Type B pancreatic cell (in vitro differentiated cells): ENCODE results near the gene IFNAR1. TPM values are rescaled to one million over a fixed set of nuclear protein-coding genes. Genes with fewer than 3 reads are reported as not detected.

ENCODE experiments used
- DNase-seq: peaks from one replicate; pipeline ENCODE4 v3.0.0; 2021; ENCODE audit warnings: mixed read lengths; ENCODE audit not compliant: unreplicated experiment; ENCODE audit errors: extremely low spot score
- H3K27ac Mint-ChIP-seq: 2 replicates; pipeline ENCODE4 v1.8.0; 2021; ENCODE audit warnings: mild to moderate bottlenecking, mixed read lengths
- H3K27me3 Mint-ChIP-seq: 2 replicates; pipeline ENCODE4 v1.8.0; 2021; ENCODE audit warnings: mixed read lengths
- H3K36me3 Mint-ChIP-seq: 2 replicates; pipeline ENCODE4 v1.8.0; 2021; ENCODE audit warnings: mixed read lengths
- H3K4me1 Mint-ChIP-seq: one replicate; pipeline ENCODE4 v1.8.0; 2021; ENCODE audit warnings: mixed read lengths; ENCODE audit not compliant: unreplicated experiment
- H3K4me3 Mint-ChIP-seq: 2 replicates; pipeline ENCODE4 v1.8.0; 2021; ENCODE audit warnings: mild to moderate bottlenecking, mixed read lengths
- H3K9me3 Mint-ChIP-seq: 2 replicates; pipeline ENCODE4 v1.8.0; 2021; ENCODE audit warnings: mixed read lengths
- total RNA-seq: library from RNA; stranded (reverse); gene quantifications from 2 replicates; pipeline ENCODE4 v1.2.1, GENCODE V29; 2021; ENCODE audit warnings: low replicate concordance
- TF ChIP-seq, protein P1 (sequence below): fragments of 200-600 bp; sonication (generic); conservative IDR thresholded peaks from 2 replicates; pipeline ENCODE4 v1.5.0; 2021; ENCODE audit warnings: antibody characterized with exemption, mild to moderate bottlenecking

Gene IFNAR1
- total RNA-seq, 1 donor from 2014 or later: 26.4 TPM

- Mint-ChIP-seq H3K9me3 (peaks cover 4% of the 10 kb centered on the region), H3K4me1 (peaks cover 5% of the 10 kb centered on the region), H3K27me3 (no peaks in the 10 kb centered on the region), H3K36me3 (no peaks in the 10 kb centered on the region), H3K4me3 (no peak overlapping the region), H3K27ac (no peak overlapping the region)
- no peak for DNase-seq
- TF ChIP-seq, protein P1, sequence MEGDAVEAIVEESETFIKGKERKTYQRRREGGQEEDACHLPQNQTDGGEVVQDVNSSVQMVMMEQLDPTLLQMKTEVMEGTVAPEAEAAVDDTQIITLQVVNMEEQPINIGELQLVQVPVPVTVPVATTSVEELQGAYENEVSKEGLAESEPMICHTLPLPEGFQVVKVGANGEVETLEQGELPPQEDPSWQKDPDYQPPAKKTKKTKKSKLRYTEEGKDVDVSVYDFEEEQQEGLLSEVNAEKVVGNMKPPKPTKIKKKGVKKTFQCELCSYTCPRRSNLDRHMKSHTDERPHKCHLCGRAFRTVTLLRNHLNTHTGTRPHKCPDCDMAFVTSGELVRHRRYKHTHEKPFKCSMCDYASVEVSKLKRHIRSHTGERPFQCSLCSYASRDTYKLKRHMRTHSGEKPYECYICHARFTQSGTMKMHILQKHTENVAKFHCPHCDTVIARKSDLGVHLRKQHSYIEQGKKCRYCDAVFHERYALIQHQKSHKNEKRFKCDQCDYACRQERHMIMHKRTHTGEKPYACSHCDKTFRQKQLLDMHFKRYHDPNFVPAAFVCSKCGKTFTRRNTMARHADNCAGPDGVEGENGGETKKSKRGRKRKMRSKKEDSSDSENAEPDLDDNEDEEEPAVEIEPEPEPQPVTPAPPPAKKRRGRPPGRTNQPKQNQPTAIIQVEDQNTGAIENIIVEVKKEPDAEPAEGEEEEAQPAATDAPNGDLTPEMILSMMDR: no peak
Observed at GRCh38 chr21:33396951-33397350, 72.2 kb downstream of the IFNAR1 start.

DNA sequence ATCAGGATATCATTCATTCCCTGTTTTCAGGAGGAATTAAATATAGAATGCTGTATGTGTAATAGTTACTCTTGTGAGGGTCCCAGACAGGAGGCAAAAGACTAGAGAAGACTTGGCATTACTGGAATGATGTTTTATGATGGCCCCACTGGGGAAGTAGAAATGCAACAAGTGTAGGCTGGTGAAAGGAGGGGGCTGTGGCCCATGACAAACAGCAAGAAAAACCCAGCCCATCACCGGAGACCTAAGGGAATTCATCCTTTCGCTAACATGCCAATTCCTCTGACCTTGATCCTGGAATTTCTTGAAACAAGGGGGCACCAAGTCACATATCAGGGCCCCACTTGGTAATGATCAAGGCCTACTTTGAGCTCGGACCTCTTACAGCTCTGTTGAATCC lies 72.9 kb downstream of the IFNAR1 start:
- no peak overlapping the region for H3K4me3 Mint-ChIP-seq
- no peak overlapping the region for H3K27ac Mint-ChIP-seq
- peaks cover 5% of the 10 kb centered on the region for H3K4me1 Mint-ChIP-seq
- H3K36me3 Mint-ChIP-seq: no peaks in the 10 kb centered on the region
- no peak for DNase-seq
- no peaks in the 10 kb centered on the region for H3K27me3 Mint-ChIP-seq
- peaks cover 4% of the 10 kb centered on the region for H3K9me3 Mint-ChIP-seq
- TF ChIP-seq, protein P1: no peak

DNA sequence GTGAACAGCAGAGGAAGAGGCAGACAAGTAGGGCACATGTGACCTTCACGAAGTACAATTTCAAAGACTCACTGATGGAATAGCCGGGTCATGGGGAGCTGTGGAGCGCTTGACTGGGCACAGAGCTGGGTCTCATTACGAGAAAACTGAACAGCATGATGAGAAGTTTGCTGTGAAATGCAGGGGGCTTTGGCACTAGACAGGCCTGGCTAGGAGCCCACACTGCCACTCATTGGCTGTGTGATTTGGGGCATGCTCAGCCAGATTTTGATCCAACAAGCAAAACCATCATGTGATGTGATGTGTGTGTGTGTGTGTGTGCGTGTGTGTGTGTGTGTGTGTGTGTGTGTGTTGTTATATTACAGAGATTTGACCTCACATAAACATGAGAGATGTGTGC lies 73.6 kb downstream of the IFNAR1 start:
- Mint-ChIP-seq H3K36me3 (no peaks in the 10 kb centered on the region), H3K4me3 (no peak overlapping the region), H3K27me3 (no peaks in the 10 kb centered on the region), H3K27ac (no peak overlapping the region), H3K9me3 (peaks cover 4% of the 10 kb centered on the region), H3K4me1 (peaks cover 5% of the 10 kb centered on the region)
- TF ChIP-seq, protein P1: no peak
- no peak for DNase-seq

DNA sequence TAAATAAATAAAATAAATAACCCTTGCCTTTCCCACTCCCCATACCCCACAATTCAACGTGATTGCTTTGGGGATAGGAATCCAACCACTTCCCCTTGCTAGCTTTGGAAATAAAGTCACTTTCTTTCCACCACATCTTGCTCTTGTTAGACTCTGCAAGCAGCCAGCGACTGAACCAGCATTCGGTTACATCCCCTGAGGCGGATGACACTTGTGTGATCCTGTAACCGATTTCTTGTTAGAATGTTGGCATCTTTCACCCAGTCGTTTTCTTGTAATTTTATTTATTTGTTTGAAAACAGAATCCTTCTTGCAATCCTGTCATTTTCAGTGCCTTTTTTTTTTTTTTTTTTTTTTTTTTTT lies 76.8 kb downstream of the IFNAR1 start:
- Mint-ChIP-seq H3K27me3 (no peaks in the 10 kb centered on the region), H3K4me3 (no peak overlapping the region), H3K9me3 (peaks cover 4% of the 10 kb centered on the region), H3K4me1 (peaks cover 17% of the 10 kb centered on the region), H3K27ac (no peak overlapping the region), H3K36me3 (peaks cover 8% of the 10 kb centered on the region)
- DNase-seq: no peak
- TF ChIP-seq, protein P1: no peak

- Mint-ChIP-seq H3K27me3 (no peaks in the 10 kb centered on the region), H3K9me3 (peaks cover 4% of the 10 kb centered on the region), H3K4me3 (peak overlapping the region; percentile 83), H3K4me1 (peaks cover 20% of the 10 kb centered on the region), H3K36me3 (peaks cover 8% of the 10 kb centered on the region), H3K27ac (peak overlapping the region; percentile 70)
- no peak for DNase-seq
- TF ChIP-seq, protein P1: no peak
Observed at GRCh38 chr21:33402001-33402979, 77.5 kb downstream of the IFNAR1 start.
